ENCODE results near the gene DIAPH3. TPM values are rescaled to one million over a fixed set of nuclear protein-coding genes. Genes with fewer than 3 reads are reported as not detected.

DIAPH3 gene
- total RNA-seq, 6 experiments from 2014 or later: 18.4 to 38.5 (median 37.5) TPM

GRCh38 chr13:60009300-60010253 is 154.2 kb downstream of the DIAPH3 start:
- Mint-ChIP-seq H3K27ac (no peak overlapping the region), H3K4me3 (no peak overlapping the region), H3K27me3 (ENCODE audit: insufficient read depth) (no peaks in the 10 kb centered on the region; the same call in 1 of the 2 replicates), H3K9me3 (no peaks in the 10 kb centered on the region), H3K4me1 (ENCODE audit: low read depth) (peaks cover 15% of the 10 kb centered on the region; the same call in 1 of the 2 replicates), H3K36me3 (ENCODE audit: low read depth) (no peaks in the 10 kb centered on the region)
- TF ChIP-seq, protein P1, sequence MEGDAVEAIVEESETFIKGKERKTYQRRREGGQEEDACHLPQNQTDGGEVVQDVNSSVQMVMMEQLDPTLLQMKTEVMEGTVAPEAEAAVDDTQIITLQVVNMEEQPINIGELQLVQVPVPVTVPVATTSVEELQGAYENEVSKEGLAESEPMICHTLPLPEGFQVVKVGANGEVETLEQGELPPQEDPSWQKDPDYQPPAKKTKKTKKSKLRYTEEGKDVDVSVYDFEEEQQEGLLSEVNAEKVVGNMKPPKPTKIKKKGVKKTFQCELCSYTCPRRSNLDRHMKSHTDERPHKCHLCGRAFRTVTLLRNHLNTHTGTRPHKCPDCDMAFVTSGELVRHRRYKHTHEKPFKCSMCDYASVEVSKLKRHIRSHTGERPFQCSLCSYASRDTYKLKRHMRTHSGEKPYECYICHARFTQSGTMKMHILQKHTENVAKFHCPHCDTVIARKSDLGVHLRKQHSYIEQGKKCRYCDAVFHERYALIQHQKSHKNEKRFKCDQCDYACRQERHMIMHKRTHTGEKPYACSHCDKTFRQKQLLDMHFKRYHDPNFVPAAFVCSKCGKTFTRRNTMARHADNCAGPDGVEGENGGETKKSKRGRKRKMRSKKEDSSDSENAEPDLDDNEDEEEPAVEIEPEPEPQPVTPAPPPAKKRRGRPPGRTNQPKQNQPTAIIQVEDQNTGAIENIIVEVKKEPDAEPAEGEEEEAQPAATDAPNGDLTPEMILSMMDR (IDR thresholded peaks at IDR 0.05): no peak
- no peak for DNase-seq

DNA sequence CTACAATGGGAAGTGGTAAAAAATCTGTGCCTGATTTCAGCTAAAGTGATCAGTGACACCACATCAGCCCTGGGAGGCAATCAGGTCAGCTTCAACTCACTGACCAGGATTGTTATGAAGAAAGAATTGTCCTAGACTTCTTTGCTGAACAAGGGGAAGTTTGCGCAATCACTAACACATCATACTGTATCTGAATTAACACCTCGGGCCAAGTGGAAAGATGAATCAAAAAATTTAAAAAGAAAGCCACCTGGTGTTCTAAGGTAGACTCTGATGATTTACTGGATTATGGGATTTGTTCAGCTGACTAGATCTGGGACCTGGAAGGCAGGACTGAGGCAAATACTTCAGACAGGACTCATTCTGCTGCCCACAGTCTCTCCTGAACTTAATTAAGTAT is 161.8 kb downstream of the DIAPH3 start:
- TF ChIP-seq, protein P1 (IDR thresholded peaks at IDR 0.05): no peak
- no peak overlapping the region for H3K4me3 Mint-ChIP-seq
- peaks cover 23% of the 10 kb centered on the region; the same call in 1 of the 2 replicates for H3K36me3 Mint-ChIP-seq (ENCODE audit: low read depth)
- no peak overlapping the region for H3K27ac Mint-ChIP-seq
- H3K27me3 Mint-ChIP-seq (ENCODE audit: insufficient read depth): no peaks in the 10 kb centered on the region; the same call in 1 of the 2 replicates
- no peak for DNase-seq
- H3K9me3 Mint-ChIP-seq: no peaks in the 10 kb centered on the region
- H3K4me1 Mint-ChIP-seq (ENCODE audit: low read depth): peaks cover 6% of the 10 kb centered on the region; the same call in 1 of the 2 replicates

- DNase-seq: no peak
- Mint-ChIP-seq H3K27me3 (ENCODE audit: insufficient read depth) (no peaks in the 10 kb centered on the region), H3K36me3 (ENCODE audit: low read depth) (peaks cover 23% of the 10 kb centered on the region; the same call in 1 of the 2 replicates), H3K4me3 (no peak overlapping the region), H3K9me3 (no peaks in the 10 kb centered on the region), H3K27ac (no peak overlapping the region), H3K4me1 (ENCODE audit: low read depth) (peaks cover 6% of the 10 kb centered on the region; the same call in 1 of the 2 replicates)
- TF ChIP-seq, protein P1 (IDR thresholded peaks at IDR 0.05): no peak
Measured at GRCh38 chr13:60000976-60001375, 162.8 kb downstream of the DIAPH3 start.

DNA sequence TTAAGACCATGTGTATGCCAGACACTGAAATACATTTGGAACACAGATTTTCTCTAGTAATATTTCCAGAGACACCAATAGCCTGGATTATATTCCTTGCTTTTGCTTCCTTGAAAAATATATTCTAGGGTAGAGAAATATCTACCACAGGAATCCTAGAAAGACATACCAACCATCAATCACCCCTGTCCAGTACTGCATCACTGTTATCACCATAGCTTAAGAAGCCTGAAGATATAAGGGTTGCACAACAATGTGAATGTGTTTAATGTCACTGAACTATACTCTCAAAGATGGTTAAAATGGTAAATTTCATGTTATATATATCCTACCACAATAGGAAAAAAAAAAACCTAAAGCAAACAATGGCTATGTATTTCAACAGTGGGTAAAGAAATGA is 163.6 kb downstream of the DIAPH3 start:
- Mint-ChIP-seq H3K4me3 (no peak overlapping the region), H3K36me3 (ENCODE audit: low read depth) (peaks cover 23% of the 10 kb centered on the region; the same call in 1 of the 2 replicates), H3K27me3 (ENCODE audit: insufficient read depth) (no peaks in the 10 kb centered on the region), H3K27ac (no peak overlapping the region), H3K9me3 (no peaks in the 10 kb centered on the region), H3K4me1 (ENCODE audit: low read depth) (peaks cover 6% of the 10 kb centered on the region; the same call in 1 of the 2 replicates)
- TF ChIP-seq, protein P1 (IDR thresholded peaks at IDR 0.05): no peak
- DNase-seq: no peak

DNA sequence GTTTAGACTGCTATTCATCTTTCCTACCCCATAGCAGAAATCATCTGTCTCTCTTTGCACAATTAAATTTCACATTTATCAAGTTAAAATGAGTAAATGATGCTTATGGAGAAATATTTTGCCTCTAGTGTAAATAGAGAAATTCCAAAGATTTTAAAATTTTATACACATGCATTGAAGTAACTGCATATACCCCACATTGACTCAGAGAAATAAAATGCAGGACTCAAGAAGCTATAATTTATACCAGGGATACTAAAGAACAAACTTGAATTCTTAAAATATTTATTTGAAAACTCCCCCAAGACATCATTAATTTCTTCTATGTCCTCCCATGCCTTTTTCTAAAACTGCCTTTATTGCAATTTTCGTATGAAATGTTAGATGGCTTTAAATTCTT is 165.8 kb downstream of the DIAPH3 start:
- peaks cover 23% of the 10 kb centered on the region; the same call in 1 of the 2 replicates for H3K36me3 Mint-ChIP-seq (ENCODE audit: low read depth)
- DNase-seq: no peak
- no peaks in the 10 kb centered on the region for H3K9me3 Mint-ChIP-seq
- no peak overlapping the region for H3K4me3 Mint-ChIP-seq
- no peaks in the 10 kb centered on the region; the same call in 1 of the 2 replicates for H3K27me3 Mint-ChIP-seq (ENCODE audit: insufficient read depth)
- no peak overlapping the region for H3K27ac Mint-ChIP-seq
- TF ChIP-seq, protein P1 (IDR thresholded peaks at IDR 0.05): no peak
- H3K4me1 Mint-ChIP-seq (ENCODE audit: low read depth): peaks cover 6% of the 10 kb centered on the region; the same call in 1 of the 2 replicates

All from HFFc6 (cell line).